HS-5 (cell line): Measurements from ENCODE around the gene CELSR1.

Experiments
- DNase-seq: peaks from one replicate; pipeline ENCODE4 v3.0.0-alpha.2; 2012; ENCODE audit warnings: low read depth

Gene CELSR1

DNA sequence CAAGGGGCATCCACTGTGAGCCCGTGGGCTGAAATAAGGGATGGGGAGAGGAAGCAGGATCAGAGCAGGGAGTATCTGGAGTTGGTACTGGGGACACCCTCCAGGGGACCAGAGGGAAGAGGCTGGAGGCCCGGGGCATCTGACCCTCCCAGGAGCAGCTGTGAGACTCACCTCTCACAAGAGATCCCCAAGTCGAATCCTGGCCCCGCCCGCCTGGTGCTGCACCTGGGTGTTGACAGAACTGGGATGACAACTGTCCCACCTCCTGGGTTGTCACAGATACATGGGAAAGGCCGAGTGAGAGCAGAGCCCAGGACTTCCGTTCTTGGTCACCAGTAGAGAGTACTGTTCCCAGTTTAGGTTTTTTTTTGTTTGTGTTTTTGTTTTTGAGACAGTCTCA lies 78.9 kb downstream of the CELSR1 start:
- no peak for DNase-seq

DNA sequence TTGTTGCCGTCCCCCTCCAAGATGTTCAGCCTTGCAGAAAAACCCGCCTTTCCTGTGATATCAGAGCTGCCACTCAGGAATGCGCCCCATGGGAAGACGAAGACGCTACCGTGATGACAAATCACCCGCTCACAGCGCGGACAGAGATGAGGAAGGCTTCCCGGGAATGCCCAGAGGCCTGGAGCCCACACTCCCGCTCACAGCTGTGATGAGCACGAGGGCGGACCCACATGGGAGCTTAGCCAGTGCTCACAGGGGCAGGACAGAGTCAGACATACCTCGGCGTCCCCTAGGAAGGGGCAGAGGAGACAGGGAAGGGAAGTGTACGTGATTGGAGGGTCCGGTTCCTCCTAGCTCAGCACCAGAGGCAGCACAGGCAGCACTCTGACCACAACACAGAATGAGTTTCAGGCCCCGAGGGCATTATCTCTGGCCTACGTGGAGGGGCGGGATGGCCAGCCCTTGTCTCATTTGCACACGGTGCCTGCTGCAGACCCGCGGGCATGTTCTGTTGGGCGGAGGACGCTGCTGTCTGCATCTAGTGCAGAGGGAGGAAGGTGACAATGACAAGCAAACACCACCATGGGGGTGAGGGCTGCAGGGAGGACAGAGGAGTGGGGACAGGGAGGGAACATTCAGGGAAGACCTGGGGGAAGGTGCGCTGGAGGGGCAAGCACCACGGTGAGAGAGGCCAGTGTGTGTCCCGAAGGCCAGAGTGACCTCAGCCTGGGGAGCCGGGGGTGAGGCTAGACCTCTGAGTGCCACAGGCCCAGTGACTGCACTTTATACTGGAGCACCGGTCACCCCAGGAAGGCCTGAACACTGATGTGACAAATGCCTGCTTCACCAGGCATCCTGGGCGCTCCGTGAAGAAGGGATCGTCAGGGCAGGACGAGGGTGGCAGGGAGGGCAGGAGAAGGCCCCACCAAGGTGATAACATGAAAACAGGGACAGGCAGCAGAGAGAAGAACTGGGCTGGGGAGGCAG lies 79.6 kb downstream of the CELSR1 start:
- no peak for DNase-seq

DNA sequence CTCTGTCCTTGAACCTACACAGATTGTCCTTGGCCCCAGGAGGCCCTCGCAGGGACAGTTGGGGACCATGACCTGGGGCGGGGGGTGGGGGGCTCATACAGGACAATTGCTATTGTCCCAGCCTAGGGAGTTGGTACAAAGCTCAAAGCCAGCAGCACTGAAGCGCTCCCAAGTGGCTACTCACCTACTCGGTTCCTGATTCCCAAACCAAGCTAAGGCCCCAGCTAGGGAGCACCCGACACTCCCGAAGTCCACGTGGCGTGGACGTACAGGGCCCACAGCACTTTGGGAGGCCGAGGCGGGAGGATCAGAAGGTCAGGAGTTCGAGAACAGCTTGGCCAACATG lies 80.6 kb downstream of the CELSR1 start:
- DNase-seq = no peak

DNA sequence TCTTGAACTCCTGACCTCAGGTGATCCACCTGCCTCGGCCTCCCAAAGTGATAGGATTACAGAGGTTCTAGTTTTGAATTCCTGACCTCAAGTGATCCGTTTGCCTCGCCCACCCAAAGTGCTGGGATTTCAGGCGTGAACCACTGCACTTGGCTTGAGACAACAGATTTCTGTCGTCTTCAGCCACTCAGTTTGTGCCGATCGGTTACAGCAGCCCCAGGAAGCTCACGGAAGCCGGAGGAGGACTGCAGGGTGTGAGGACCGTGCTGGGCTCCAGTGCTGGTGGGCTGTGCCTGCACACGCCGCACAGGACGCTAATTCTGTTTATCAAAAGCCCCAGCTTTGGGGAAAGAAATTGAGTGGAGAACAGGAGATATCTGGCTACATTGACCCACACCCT lies 82.0 kb downstream of the CELSR1 start:
- no peak for DNase-seq

DNA sequence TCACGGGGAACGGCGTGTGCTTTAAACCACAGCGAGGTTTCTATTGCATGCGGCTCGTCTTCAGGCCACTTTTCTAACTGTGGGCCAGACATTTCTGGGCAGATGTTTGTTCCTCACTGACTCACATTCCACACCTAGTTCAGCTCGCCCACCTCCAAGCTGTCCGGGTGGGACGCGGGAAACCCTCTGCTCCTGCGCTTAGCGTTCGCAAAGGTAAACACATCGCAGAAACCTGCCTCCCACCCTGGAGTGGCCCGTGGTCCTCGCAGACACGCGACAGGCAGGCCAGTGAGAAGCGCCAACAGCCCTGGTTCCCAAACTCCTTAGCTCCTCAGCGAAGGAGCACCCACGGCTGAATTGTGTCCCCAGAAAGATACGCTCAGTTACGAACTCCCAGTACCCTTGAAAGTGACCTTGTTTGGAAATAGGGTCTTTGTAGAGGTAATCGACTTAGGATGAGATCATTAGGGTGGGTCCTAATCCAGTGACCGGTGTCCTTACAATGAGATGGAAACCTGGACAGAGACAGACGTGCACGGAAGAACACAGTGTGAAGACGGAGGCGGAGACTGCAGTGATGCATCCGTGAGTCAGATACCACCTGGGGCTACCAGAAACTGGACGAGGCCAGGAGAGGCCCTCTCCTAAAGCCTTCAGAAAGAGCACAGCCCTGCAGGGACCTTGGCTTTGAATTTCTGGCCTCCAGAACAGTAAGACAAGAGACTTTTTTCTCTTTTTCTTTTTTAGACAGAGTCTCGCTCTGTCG lies 82.7 kb downstream of the CELSR1 start:
- no peak for DNase-seq

DNA sequence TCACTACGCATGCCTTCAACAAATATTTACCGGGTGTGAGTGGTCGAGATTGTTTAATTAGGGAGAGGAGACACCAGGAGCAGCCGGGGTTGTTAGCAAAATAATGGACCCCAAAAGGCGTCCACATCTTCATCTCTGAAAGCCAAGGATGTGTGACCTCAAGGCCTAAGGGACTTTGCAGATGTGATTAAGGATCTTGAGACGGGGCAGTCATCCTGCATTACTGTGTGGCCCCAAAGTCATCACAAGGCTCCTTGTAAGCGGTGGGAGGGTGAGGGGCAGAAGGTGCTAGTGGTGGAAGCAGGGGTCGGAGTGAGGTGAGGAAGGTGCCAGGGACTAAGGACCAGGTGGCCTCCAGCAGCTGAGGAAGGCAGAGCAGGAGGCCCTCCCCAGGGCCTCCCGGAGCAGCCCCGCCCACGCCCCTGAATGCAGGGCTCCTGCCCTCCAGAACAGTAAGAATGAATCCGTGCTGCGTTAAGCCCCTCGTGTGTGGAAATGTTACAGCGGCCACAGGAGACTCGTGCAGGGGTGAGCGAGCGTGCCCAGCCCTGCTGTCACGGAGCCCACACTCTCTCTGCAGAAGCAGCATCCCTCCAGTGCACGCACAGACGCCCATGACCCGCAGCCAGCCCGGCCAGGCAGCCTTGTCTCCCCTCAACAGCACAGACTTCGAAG lies 83.5 kb downstream of the CELSR1 start:
- DNase-seq = no peak

DNA sequence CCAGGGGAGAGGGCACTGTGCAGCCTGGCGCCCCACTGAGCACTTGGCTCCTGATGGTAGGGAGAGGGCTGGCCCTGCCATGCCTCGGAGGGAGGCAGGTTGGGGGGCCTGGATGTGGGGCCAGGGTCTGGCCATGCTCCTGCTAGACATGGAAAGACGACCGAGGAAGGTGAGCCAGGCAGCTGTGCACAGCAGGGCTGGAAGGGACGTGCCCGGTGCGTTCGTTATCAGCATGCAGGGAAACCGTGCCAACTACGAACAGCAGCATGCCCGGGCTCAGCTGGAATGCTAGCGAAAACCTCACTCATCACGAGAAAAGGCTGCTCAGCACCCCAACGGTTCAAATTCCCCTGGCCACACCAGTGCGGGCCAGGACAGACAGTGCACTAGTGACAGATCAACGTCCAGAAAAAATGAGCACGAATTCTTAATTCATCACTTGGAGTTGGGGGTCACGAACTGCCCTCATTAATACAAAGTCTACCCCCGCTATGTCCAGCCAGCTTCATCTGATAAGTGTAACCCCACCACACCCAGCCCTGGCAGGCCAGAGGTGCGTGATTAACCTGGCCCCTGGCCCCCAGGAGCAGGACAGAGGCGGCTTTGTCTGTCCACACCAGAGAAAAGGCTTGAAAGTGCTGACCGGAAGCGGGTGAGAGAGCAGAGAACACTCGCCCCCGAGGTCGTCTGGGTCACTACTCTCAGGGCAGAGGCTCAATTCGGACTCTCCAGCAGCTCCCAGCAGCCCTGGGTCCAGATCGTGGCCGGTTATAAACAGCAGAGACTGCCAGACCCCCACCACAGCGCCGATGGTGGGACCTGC lies 84.2 kb downstream of the CELSR1 start:
- DNase-seq = no peak

DNA sequence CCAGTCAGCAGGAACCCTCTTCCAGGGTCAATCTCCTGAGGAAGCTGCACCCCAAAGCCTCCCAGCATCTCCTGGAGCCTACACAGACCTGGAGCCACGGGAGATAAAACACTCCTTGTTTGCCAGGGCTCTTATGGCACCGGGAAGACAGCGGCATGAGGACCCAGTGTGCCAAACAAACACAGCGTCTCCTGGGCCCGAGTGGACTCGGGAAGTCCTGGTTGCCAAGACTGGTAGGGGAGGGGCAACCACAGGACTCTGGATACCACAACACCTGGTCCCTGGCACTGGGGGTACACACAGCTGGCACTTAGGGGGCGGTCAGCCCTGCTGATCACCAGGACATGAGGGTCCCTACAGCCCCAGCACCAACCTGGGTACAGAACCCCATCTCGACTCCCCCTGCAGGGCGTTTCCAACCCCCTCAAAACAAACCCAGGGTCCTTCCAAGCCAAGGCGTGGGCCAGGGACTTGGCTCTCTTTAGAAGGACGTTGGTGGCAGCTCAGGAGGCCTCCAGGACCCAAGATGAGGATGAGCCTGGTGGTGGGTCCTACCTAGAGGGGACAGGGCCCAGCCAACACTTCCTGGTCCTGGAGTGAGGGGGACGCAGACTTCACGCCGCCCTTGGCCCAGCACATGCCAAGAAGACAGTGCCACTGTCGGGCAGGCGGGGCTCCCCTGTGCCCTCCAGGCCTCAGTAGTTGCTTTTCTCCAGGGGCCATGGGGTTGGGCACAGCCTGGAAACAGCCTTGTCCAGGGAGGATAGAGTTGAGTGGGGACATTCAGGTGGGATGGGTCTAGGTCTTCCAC lies 85.0 kb downstream of the CELSR1 start:
- DNase-seq = no peak

DNA sequence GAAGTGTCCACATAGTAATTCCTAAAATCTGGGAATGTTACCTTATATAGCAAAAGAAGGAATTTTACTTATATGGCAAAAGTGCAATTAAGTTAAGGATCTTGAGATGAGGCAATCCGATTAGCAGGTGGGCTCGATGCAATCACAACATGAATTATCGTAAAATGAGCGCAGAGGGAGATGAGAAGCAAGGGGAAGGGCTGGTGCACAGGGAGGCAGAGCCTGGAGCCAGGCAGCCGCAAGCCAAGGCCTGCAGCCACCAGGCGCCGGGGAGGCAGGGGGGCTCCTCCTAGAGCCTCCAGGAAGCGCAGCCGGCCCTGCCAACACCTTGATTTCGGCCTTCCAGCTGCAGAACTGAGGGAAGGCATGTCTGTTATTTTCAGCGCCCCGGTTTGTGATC lies 85.7 kb downstream of the CELSR1 start:
- DNase-seq = no peak

DNA sequence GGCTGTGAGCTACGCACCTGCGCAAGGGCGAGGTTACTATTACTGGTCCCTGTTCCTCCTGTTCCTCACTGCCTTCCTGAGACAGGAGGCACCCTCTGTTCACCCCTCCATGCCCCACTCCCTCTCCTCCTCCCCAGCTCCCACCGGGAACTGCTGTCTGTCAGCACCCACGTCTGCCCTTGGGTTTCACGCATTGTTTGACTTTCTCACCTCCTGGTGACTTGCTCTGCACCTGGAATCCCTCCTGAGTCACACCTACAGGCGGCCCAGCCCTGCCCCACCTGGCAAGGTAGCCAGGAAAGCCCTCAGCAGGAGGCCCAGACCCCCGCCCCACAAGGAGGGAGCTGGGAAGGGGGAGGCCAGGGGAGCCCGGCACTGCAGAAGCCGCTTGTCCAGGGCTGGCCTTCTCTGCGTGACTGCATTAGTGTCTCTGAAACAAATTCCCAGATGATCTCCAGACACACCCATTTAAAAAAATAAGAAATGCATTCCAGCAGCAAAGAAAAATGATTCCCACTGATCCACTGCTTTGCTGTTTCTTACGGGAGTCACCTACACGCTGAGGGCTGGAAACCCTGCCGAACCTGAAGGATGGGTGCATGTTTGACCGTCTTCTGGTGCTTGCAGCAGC lies 86.4 kb downstream of the CELSR1 start:
- DNase-seq = no peak

DNA sequence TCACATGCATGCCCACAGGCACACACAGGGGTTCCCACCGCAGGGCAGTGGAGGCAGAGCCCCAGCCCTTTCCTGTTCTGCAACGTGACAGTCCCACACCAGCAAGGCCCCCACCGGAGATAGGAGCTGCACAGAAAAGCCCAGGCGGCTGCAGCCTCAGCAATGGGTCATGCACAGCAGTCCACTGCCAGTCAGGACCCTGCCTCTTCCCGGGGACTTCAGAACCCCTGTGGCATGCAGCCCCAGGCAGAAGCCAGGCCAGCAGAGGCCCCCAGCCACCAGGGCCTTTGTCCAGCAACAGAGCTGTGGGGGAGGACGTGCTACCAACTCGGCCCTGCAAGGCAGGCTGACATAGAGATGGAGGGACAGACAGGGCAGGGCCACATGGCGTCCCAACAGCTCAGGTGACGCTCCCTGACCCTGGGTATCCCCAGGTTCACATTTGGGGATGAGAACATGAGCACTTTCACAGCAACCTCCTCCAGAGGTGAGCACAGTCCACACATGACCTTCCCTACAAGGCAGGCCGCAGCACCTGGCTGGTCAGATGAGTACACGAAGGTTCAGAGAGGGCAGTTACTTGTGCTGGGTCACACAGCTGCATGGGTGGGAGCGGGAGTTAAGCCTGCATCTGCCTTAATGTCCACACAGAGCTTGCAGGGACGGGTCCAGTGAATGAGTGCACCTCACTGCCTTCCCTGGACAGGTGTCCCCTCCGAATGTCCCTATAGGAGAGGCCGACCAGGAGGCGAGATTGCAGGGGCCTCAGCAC lies 87.3 kb downstream of the CELSR1 start:
- DNase-seq = no peak

DNA sequence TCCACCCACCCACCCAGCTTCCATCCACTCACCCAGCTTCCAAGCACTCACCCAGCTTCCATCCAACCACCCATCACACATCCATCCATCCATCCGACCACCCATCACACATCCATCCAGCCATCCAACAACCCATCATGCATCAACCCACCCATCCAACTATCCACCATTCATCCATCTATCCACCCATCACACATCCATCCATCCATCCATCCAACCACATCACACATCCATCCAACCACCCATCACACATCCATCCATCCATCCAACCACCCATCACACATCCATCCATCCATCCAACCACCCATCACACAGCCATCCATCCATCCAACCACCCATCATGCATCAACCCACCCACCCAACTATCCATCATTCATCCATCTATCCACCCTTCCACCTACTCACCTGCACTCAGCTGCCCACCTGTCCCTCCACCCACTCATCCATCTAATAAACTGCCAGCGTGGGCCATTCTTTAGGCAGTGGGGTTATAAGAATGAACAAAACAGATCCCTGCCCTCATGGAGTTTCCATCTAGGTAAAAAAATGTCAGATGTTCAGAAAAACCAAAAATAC lies 88.2 kb downstream of the CELSR1 start:
- DNase-seq = no peak

DNA sequence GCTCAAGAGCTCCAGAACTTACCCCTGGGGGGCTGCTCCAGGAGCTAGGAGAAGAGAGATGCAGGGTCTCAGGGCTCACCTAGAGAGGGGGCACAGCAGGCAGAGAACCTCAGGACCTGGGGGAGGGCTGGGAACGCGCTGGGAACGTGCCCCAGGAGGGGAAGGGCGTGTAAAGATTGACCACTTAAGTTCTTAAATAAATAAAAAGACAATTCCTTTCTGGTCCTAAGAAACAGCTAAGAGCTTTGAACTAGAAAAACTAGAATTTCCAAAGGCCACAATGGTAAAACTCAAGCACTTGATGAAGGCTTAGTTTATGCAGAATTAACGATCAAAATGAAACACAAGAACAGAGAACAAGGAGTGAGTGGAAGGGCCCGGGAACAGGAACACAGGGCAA lies 89.1 kb downstream of the CELSR1 start:
- DNase-seq = no peak

DNA sequence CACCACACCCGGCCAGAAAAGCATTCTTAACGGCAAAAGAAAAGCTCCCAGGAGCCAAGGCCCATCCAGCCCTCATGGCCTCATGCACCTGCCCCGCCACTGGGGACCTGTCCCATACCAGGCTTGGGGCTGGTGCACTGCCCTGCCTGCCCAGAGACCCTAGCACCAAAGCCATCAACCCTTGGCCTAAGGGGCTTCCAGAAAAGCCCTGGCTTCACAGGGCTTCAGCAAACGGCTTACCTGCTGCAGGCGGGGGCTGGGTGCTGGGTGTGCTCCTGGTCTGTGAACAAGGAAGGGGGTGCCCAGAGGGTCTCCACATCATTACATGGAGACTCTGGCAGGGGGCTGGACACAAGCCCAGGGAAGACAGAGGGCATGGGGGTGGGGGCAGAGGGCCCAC lies 89.5 kb downstream of the CELSR1 start:
- no peak for DNase-seq

DNA sequence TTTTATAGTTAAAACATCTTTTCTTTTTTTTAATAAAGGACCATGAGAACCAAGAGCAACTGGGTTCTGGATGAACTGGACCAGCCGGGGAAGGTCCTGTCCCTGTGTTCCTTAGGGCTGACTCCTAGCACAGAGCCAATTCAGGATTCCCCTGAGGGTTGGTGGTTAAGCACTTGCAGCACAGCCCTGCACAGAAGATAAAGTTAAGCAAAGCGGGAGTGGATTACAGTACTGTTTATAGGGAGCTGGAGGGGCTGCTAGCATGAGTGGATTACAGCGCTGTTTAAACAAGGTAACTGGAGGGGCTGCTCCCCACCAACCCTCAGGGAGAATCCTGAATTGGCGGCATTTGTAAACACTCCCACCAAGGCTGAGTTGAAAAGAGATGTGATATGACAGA lies 90.6 kb downstream of the CELSR1 start:
- DNase-seq = no peak

DNA sequence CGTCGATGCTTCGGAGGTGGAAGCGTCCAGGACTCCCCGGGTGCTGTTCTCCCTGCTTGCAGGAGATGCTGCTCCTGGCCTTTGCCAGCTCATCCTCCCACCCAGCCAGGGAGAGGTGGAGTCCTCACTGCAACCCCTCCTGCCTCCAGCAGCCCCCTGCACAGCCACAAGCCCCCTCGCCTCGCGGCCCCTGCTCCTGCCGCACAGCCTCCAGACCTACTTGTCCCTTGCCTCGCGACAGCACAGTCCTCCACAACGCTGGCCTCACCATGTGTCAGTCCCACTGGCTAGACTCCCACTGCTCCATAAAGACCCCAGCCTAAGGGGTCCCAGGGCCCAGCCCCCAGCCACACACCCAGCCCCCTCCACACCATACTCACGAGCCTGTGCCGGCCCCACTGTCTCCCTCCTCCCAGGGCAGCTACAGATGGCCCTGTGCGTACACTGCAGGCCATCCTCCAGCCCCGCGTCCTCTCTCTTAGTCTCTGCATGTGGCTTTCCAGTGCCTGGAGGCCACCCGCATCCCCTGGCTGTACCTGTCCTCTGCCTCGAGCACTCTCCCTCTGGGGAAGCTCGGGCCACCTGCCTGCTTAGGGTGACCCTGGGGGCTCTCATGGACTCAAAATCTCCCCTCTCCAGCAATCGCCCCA lies 91.5 kb downstream of the CELSR1 start:
- DNase-seq = no peak

DNA sequence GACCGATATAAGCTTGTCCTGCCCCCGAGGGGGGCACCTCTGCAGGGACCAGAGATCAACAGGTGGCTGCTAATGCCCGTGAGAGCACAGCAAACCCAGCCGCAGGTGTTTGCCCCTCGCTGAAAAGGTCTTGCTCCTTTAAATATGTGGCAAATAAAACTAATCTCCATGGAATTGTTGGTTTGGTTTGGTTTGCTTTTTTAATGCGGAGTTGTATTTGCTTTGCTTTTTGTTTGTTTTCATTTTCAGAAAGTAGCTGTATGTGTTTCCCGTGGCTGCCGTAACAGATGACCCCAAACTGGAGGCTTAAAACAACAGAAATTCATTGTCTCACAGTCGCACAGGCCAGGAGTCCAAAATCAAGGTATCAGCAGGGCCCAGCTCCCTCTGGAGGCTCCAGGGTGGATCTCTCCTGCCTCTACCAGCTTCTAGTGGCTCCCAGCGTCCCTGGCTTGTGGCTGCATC lies 93.0 kb downstream of the CELSR1 start:
- no peak for DNase-seq

DNA sequence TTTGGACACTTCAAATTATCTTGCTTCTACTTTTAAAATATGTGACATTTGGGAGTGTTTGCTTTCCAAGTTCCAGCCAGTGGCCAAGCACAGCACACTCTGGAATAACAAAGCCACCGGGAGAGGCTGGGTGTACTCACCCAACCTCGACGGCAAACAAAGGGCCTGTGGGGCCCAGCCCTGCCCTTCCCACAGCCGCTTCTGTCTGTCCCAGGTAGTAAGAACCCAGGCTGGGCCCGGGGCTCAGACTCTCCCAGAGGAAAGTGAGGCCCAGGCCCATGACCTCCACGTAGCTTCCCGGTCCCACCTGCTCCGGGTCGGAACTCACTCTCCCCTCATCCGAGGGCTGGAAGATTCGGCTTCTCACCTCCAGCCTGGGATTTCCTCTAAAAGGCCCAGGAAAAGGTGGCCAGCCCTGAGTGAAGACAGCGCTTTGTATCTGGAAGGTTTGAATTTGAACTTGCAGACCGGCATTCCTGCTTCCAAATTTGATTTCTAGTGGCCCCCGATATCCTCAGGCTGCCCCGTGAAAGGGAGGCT lies 93.5 kb downstream of the CELSR1 start:
- DNase-seq = no peak
